ENCODE data around the gene SGCE. TPM values are rescaled to one million over a fixed set of nuclear protein-coding genes. Genes with fewer than 3 reads are reported as not detected.

The SGCE gene
- total and polyA plus RNA-seq, 2 experiments from 2014 or later = 46.1 to 54.8 TPM

DNA sequence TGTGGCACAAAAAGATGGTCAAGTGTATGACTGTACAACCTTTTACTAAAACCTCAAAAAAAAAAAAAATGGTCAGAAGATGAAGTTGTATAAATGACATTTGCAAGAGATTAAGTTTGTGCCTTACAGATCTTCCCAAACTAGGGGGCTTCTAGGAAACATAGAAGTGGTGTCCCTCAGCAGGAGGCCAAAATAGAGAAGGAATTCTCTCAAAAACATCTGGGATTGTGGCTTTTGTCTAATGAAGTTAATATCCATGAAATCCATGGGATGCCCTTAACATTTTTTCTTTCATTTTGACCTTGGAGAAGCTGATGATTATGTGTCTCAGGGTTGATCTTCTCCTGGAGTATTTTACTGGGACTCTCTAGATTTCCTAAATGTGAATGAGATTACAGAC, 84.1 kb downstream of the SGCE start:
- Histone ChIP-seq H3K27ac (ENCODE audit: low read depth) (no peak overlapping the region), H3K27me3 (ENCODE audit: insufficient read depth) (no peaks in the 10 kb centered on the region), H3K4me2 (no peak overlapping the region), H3K4me1 (ENCODE audit: insufficient read depth) (no peaks in the 10 kb centered on the region), H3K36me3 (ENCODE audit: insufficient read depth) (peaks cover 6% of the 10 kb centered on the region; the same call in 1 of the 2 replicates), H3K9me2 (ENCODE audit: insufficient read depth) (peaks cover 3% of the 10 kb centered on the region; the same call in 1 of the 2 replicates), H3F3A (replicated peaks; ENCODE audit: low read depth) (no peaks in the 10 kb centered on the region), H3K4me3 (no peak overlapping the region), H2AFZ (no peak overlapping the region), H4K20me1 (replicated peaks; ENCODE audit: insufficient read depth) (no peaks in the 10 kb centered on the region), H3K79me2 (replicated peaks; ENCODE audit: insufficient read depth) (no peaks in the 10 kb centered on the region)
- no peaks in the 10 kb centered on the region for H3K4me1 Mint-ChIP-seq
- peaks cover 44% of the 10 kb centered on the region for H3K36me3 Mint-ChIP-seq (ENCODE audit: low read depth)
- TF ChIP-seq, protein P1, sequence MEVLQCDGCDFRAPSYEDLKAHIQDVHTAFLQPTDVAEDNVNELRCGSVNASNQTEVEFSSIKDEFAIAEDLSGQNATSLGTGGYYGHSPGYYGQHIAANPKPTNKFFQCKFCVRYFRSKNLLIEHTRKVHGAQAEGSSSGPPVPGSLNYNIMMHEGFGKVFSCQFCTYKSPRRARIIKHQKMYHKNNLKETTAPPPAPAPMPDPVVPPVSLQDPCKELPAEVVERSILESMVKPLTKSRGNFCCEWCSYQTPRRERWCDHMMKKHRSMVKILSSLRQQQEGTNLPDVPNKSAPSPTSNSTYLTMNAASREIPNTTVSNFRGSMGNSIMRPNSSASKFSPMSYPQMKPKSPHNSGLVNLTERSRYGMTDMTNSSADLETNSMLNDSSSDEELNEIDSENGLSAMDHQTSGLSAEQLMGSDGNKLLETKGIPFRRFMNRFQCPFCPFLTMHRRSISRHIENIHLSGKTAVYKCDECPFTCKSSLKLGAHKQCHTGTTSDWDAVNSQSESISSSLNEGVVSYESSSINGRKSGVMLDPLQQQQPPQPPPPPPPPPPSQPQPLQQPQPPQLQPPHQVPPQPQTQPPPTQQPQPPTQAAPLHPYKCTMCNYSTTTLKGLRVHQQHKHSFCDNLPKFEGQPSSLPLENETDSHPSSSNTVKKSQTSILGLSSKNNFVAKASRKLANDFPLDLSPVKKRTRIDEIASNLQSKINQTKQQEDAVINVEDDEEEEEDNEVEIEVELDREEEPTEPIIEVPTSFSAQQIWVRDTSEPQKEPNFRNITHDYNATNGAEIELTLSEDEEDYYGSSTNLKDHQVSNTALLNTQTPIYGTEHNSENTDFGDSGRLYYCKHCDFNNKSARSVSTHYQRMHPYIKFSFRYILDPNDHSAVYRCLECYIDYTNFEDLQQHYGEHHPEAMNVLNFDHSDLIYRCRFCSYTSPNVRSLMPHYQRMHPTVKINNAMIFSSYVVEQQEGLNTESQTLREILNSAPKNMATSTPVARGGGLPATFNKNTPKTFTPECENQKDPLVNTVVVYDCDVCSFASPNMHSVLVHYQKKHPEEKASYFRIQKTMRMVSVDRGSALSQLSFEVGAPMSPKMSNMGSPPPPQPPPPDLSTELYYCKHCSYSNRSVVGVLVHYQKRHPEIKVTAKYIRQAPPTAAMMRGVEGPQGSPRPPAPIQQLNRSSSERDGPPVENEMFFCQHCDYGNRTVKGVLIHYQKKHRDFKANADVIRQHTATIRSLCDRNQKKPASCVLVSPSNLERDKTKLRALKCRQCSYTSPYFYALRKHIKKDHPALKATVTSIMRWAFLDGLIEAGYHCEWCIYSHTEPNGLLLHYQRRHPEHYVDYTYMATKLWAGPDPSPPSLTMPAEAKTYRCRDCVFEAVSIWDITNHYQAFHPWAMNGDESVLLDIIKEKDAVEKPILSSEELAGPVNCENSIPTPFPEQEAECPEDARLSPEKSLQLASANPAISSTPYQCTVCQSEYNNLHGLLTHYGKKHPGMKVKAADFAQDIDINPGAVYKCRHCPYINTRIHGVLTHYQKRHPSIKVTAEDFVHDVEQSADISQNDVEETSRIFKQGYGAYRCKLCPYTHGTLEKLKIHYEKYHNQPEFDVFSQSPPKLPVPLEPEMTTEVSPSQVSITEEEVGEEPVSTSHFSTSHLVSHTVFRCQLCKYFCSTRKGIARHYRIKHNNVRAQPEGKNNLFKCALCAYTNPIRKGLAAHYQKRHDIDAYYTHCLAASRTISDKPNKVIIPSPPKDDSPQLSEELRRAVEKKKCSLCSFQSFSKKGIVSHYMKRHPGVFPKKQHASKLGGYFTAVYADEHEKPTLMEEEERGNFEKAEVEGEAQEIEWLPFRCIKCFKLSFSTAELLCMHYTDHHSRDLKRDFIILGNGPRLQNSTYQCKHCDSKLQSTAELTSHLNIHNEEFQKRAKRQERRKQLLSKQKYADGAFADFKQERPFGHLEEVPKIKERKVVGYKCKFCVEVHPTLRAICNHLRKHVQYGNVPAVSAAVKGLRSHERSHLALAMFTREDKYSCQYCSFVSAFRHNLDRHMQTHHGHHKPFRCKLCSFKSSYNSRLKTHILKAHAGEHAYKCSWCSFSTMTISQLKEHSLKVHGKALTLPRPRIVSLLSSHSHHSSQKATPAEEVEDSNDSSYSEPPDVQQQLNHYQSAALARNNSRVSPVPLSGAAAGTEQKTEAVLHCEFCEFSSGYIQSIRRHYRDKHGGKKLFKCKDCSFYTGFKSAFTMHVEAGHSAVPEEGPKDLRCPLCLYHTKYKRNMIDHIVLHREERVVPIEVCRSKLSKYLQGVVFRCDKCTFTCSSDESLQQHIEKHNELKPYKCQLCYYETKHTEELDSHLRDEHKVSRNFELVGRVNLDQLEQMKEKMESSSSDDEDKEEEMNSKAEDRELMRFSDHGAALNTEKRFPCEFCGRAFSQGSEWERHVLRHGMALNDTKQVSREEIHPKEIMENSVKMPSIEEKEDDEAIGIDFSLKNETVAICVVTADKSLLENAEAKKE (CRISPR knock-in tag; IDR thresholded peaks at IDR 0.05) = no peak
- TF ChIP-seq ZNF331 (CRISPR knock-in tag; IDR thresholded peaks at IDR 0.05; ENCODE audit: low read depth) (no peak), CREB1 (CRISPR knock-in tag; IDR thresholded peaks at IDR 0.05; ENCODE audit: low read depth) (no peak), STAT1 (IDR thresholded peaks at IDR 0.05; ENCODE audit: unreplicated experiment) (no peak), ZNF114 (CRISPR knock-in tag; IDR thresholded peaks at IDR 0.05) (no peak), JUNB (IDR thresholded peaks at IDR 0.05; ENCODE audit: unreplicated experiment) (no peak), CTCF (conservative IDR thresholded peaks at IDR 0.05; ENCODE audit: low read depth in 2 of 2) (no peak), EZH2phosphoT487 (IDR thresholded peaks at IDR 0.05; ENCODE audit: unreplicated experiment) (no peak), ETS1 (IDR thresholded peaks at IDR 0.05) (no peak), POLR2AphosphoS5 (IDR thresholded peaks at IDR 0.05; ENCODE audit: low read depth) (no peak), EZH2 (IDR thresholded peaks at IDR 0.05; ENCODE audit: low read depth, unreplicated experiment) (no peak), NANOG (IDR thresholded peaks at IDR 0.05; ENCODE audit: borderline replicate concordance) (no peak), REST (IDR thresholded peaks at IDR 0.05; ENCODE audit: unreplicated experiment) (no peak)
- H3K9me3 Mint-ChIP-seq = peaks cover 28% of the 10 kb centered on the region
- no peak overlapping the region for H3K4me3 Mint-ChIP-seq
- ATAC-seq = no peak
- DNase-seq (ENCODE audit: low spot score) = no peak
- H3K27me3 Mint-ChIP-seq (ENCODE audit: insufficient read depth, low read depth, poor library complexity) = no peaks in the 10 kb centered on the region
- no peak overlapping the region for H3K27ac Mint-ChIP-seq

All from GM23338 (cell line).